H1 (cell line): ENCODE results near the gene FOXP2. TPM values are rescaled to one million over a fixed set of nuclear protein-coding genes. Genes with fewer than 3 reads are reported as not detected.

Source experiments
- CTCF ChIA-PET: fragments of 300-600 bp; sonication (Branson Sonifier 250); formaldehyde crosslinking; loops from one replicate; lab custom pipeline; 2021; ENCODE audit not compliant: partially characterized antibody; lab: Charles Lee
- POLR2A ChIA-PET: fragments of 300-600 bp; sonication (Branson Sonifier 250); formaldehyde crosslinking; loops from one replicate; lab custom pipeline; 2021; ENCODE audit warnings: inconsistent platforms; ENCODE audit not compliant: partially characterized antibody; lab: Charles Lee
- DNase-seq, 2 experiments: peaks; one replicate each; pipeline versions ENCODE4 v3.0.0 to v3.0.0-alpha.2; 2010 to 2022; ENCODE audit warnings: low spot score in 2 of 2, low read depth in 1 of 2, mixed read lengths in 1 of 2
- FAIRE-seq: peaks from 2 replicates; lab custom pipeline; 2011; peaks lifted over from hg19 to GRCh38; lab: Jason Lieb, UNC
- H2AFZ ChIP-seq: 2 replicates; pipeline ENCODE4 v1.8.1; 2012; ENCODE audit warnings: low read length, inconsistent platforms
- H2AK5ac ChIP-seq: 2 replicates; pipeline ENCODE4 v1.6.1; 2013; ENCODE audit warnings: low read depth, low read length
- H2BK120ac ChIP-seq: replicated peaks from 2 replicates; pipeline ENCODE3; 2013; ENCODE audit warnings: low read depth, low read length, inconsistent platforms
- H2BK12ac ChIP-seq: 2 replicates; pipeline ENCODE4 v1.6.1; 2013; ENCODE audit warnings: low read depth, low read length
- H2BK15ac ChIP-seq: 2 replicates; pipeline ENCODE4 v1.6.1; 2013; ENCODE audit warnings: low read length
- H2BK20ac ChIP-seq: 2 replicates; pipeline ENCODE4 v1.6.1; 2013; ENCODE audit warnings: low read length
- H2BK5ac ChIP-seq: 2 replicates; pipeline ENCODE4 v1.6.1; 2013; ENCODE audit warnings: low read depth, low read length
- H3K14ac ChIP-seq: 2 replicates; pipeline ENCODE4 v1.6.1; 2013; ENCODE audit warnings: inconsistent platforms; ENCODE audit not compliant: insufficient read length
- H3K18ac ChIP-seq: 2 replicates; pipeline ENCODE4 v1.6.1; 2013; ENCODE audit warnings: low read length; ENCODE audit errors: extremely low read depth
- H3K23ac ChIP-seq: 2 replicates; pipeline ENCODE4 v1.6.1; 2013; ENCODE audit warnings: inconsistent platforms; ENCODE audit not compliant: insufficient read length
- H3K23me2 ChIP-seq: 2 replicates; pipeline ENCODE4 v1.6.1; 2013; ENCODE audit warnings: low read depth, low read length
- H3K27ac ChIP-seq: 2 replicates; pipeline ENCODE4 v1.6.1; 2011; ENCODE audit warnings: low read depth, low read length, inconsistent platforms
- H3K27me3 ChIP-seq, 4 experiments: replicated peaks in 1 of 4; 1 replicate in 1 of 4; 2 replicates in 3 of 4; pipeline versions ENCODE4 v1.6.1 to v1.8.1; 2011 to 2013; ENCODE audit warnings: low read length in 3 of 4, mild to moderate bottlenecking in 3 of 4, inconsistent platforms in 2 of 4, mixed read lengths in 2 of 4, moderate library complexity in 1 of 4; ENCODE audit not compliant: control insufficient read depth in 3 of 4, insufficient read depth in 3 of 4; ENCODE audit errors: extremely low read depth in 1 of 4
- H3K36me3 ChIP-seq, 4 experiments: 2 replicates each; pipeline versions ENCODE4 v1.6.1 to v1.8.1; 2011 to 2013; ENCODE audit warnings: mild to moderate bottlenecking in 4 of 4, low read length in 3 of 4, moderate library complexity in 2 of 4, control low read depth in 1 of 4, inconsistent platforms in 1 of 4; ENCODE audit not compliant: insufficient read depth in 4 of 4, control insufficient read depth in 2 of 4
- H3K4ac ChIP-seq: replicated peaks from 2 replicates; pipeline ENCODE3; 2013; ENCODE audit warnings: low read length, low read depth, mixed read lengths, inconsistent platforms; ENCODE audit not compliant: insufficient read length
- H3K4me1 ChIP-seq, 4 experiments: replicated peaks in 1 of 4; 1 replicate in 1 of 4; 2 replicates in 3 of 4; pipeline versions ENCODE4 v1.6.1 to v1.8.1; 2011 to 2013; ENCODE audit warnings: low read length in 3 of 4, inconsistent platforms in 2 of 4, mixed read lengths in 1 of 4; ENCODE audit not compliant: insufficient read depth in 4 of 4, control insufficient read depth in 3 of 4
- H3K4me2 ChIP-seq, 2 experiments: 2 replicates each; pipeline versions ENCODE4 v1.6.1 to v1.8.1; 2011 to 2013; ENCODE audit warnings: low read depth in 2 of 2, low read length in 2 of 2, control low read depth in 1 of 2, inconsistent platforms in 1 of 2, mild to moderate bottlenecking in 1 of 2; ENCODE audit not compliant: insufficient read depth in 1 of 2
- H3K4me3 ChIP-seq, 4 experiments: fragments of 200-600, 300-600 bp in 1 of 4; sonication (generic), shearing (Covaris generic), sonication (Bioruptor Twin) in 1 of 4; 2 replicates each; pipeline versions ENCODE4 v1.5.1 to v1.8.1; 2011 to 2016; ENCODE audit warnings: low read length in 4 of 4, low read depth in 3 of 4, control low read depth in 2 of 4, inconsistent platforms in 2 of 4, mild to moderate bottlenecking in 2 of 4, mixed read lengths in 1 of 4, moderate library complexity in 1 of 4; ENCODE audit not compliant: insufficient read depth in 2 of 4; ENCODE audit errors: extremely low read depth in 1 of 4
- H3K56ac ChIP-seq: replicated peaks from 2 replicates; pipeline ENCODE3; 2013; ENCODE audit warnings: low read depth, mild to moderate bottlenecking, mixed read lengths, low read length, inconsistent platforms; ENCODE audit not compliant: insufficient read length
- H3K79me1 ChIP-seq: 2 replicates; pipeline ENCODE4 v1.6.1; 2013; ENCODE audit warnings: low read depth, low read length, control low read depth
- H3K79me2 ChIP-seq, 2 experiments: 2 replicates each; pipeline versions ENCODE4 v1.6.1 to v1.8.1; 2012 to 2013; ENCODE audit warnings: low read length in 2 of 2, mild to moderate bottlenecking in 2 of 2, inconsistent platforms in 1 of 2; ENCODE audit not compliant: insufficient read depth in 2 of 2, control insufficient read depth in 1 of 2
- H3K9ac ChIP-seq, 4 experiments: replicated peaks in 1 of 4; 1 replicate in 1 of 4; 2 replicates in 3 of 4; pipeline versions ENCODE4 v1.6.1 to v1.8.1; 2011 to 2013; ENCODE audit warnings: low read depth in 3 of 4, low read length in 3 of 4, control low read depth in 2 of 4, mild to moderate bottlenecking in 2 of 4, moderate library complexity in 2 of 4, inconsistent platforms in 1 of 4; ENCODE audit errors: extremely low read depth in 1 of 4
- H3K9me3 ChIP-seq, 2 experiments: 2 replicates each; pipeline versions ENCODE4 v1.6.1 to v1.8.1; 2012 to 2013; ENCODE audit warnings: mild to moderate bottlenecking in 2 of 2, moderate library complexity in 2 of 2, control low read depth in 1 of 2, inconsistent platforms in 1 of 2, low read depth in 1 of 2, low read length in 1 of 2, mixed read lengths in 1 of 2; ENCODE audit not compliant: insufficient read depth in 2 of 2
- H4K20me1 ChIP-seq, 2 experiments: replicated peaks in 1 of 2; 2 replicates each; pipeline versions ENCODE3 to v1.8.1; 2011 to 2013; ENCODE audit warnings: inconsistent platforms in 2 of 2, low read length in 2 of 2, mild to moderate bottlenecking in 1 of 2; ENCODE audit not compliant: insufficient read depth in 2 of 2, control insufficient read depth in 1 of 2
- H4K5ac ChIP-seq: 2 replicates; pipeline ENCODE4 v1.6.1; 2013; ENCODE audit warnings: low read length, low read depth, mixed read lengths, inconsistent platforms; ENCODE audit not compliant: insufficient read length
- H4K8ac ChIP-seq: 2 replicates; pipeline ENCODE4 v1.8.0; 2013; ENCODE audit warnings: mild to moderate bottlenecking, moderate library complexity, low read length, inconsistent platforms; ENCODE audit not compliant: insufficient read depth; ENCODE audit errors: extremely low read depth
- H4K91ac ChIP-seq: replicated peaks from 2 replicates; pipeline ENCODE3; 2013; ENCODE audit warnings: low read length, mixed read lengths, inconsistent platforms; ENCODE audit not compliant: insufficient read length
- RAD21 ChIP-seq, 2 experiments: IDR thresholded peaks in 1 of 2; conservative IDR thresholded peaks in 1 of 2; 2 replicates each; pipeline ENCODE4 v1.6.1; 2011; ENCODE audit warnings: low read depth in 2 of 2, low read length in 2 of 2, improper control_type of control experiment in 1 of 2, inconsistent platforms in 1 of 2, mild to moderate bottlenecking in 1 of 2, moderate library complexity in 1 of 2
- ZNF274 ChIP-seq: IDR thresholded peaks from 2 replicates; pipeline ENCODE4 v1.7.0; 2012; ENCODE audit warnings: low read length, borderline replicate concordance; ENCODE audit errors: extremely low read depth
- WGBS, 2 experiments: shearing (Covaris generic) in 1 of 2; methylation state at CpG; one replicate each; pipeline versions ENCODE4 v1.1.6 to v1.1.7; 2013 to 2015; ENCODE audit warnings: low lambda C conversion rate in 2 of 2, mixed read lengths in 2 of 2, inconsistent platforms in 1 of 2, low coverage in 1 of 2, missing lambda C conversion rate in 1 of 2; ENCODE audit not compliant: insufficient replicate concordance in 2 of 2, insufficient coverage in 1 of 2, insufficient read length in 1 of 2; ENCODE audit errors: extremely low coverage in 1 of 2, missing lambda C conversion rate in 1 of 2; 5-methylcytosine and 5-hydroxymethylcytosine counted together
- polyA plus RNA-seq, 7 experiments: library from polyadenylated mRNA; depleted of rRNA in 3 of 7; stranded (reverse) in 5 of 7; unstranded in 2 of 7; fragments of >200 nt in 5 of 7; fragments of 200-250 nt in 2 of 7; gene quantifications; 1 replicate in 5 of 7; 2 replicates in 1 of 7; 4 replicates in 1 of 7; pipeline versions ENCODE4 v1.2.1 to v1.2.3, GENCODE V29; 2011 to 2013; ENCODE audit warnings: missing spikeins in 2 of 7, mixed read lengths in 2 of 7
- total RNA-seq: library from RNA; stranded (reverse); fragmentation: NEBNext Ultra II Directional; extraction: Animal tissue kit (Norgen Biotek cat#: 25700); gene quantifications from 2 replicates; pipeline ENCODE4 v1.2.1, GENCODE V29; 2021
- TF ChIP-seq, protein P1 (sequence below): IDR thresholded peaks from 2 replicates; pipeline ENCODE4 v1.6.1; 2011; ENCODE audit warnings: low read length, improper control_type of control experiment

FOXP2 gene
- total and polyA plus RNA-seq, 2 of the 8 experiments (the other 6 are each of a cell fraction or from before 2014, with no cell fraction given): 0.09 to 0.43 TPM

DNA sequence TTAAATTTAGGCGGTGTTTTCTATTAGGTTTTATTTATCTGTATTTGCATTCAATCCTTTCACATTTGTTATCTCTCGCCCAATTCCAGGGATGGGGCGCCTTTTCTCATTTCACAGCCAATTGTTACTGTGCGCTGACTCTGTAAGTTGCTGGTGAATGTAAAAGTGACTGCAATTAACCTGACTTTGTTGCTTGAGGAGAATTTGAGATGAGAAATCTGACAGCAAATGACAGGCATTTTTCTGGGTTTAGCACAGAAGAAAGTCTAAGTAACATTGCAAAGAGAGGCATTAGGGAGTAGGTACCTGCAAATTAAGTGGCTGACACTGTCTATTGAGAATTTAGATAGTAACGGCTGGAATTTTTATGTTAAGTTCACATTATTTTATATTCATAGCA, 16.6 kb downstream of the FOXP2 start:
- Histone ChIP-seq H2BK120ac (no peak overlapping the region), H3K27me3 (no peaks in the 10 kb centered on the region), H3K27ac (no peak overlapping the region), H2BK5ac (no peak overlapping the region), H4K91ac (no peak overlapping the region), H3K56ac (no peak overlapping the region), H3K4me2 (no peak overlapping the region), H3K9me3 (no peaks in the 10 kb centered on the region), H3K36me3 (no peaks in the 10 kb centered on the region), H3K79me2 (no peaks in the 10 kb centered on the region), H3K18ac (no peak overlapping the region), H3K9ac (no peak overlapping the region), H3K23me2 (no peaks in the 10 kb centered on the region), H4K20me1 (no peaks in the 10 kb centered on the region), H2BK20ac (no peak overlapping the region), H4K8ac (no peak overlapping the region), H3K4ac (no peak overlapping the region), H2AK5ac (no peak overlapping the region), H3K4me3 (no peak overlapping the region), H2BK12ac (no peak overlapping the region), H3K14ac (no peak overlapping the region), H3K23ac (no peak overlapping the region), H2BK15ac (no peak overlapping the region), H4K5ac (no peak overlapping the region), H2AFZ (no peak overlapping the region), H3K79me1 (no peaks in the 10 kb centered on the region), H3K4me1 (no peaks in the 10 kb centered on the region)
- WGBS, 2 experiments: 98% methylated on average over 5 of the region's 5 CpGs; no CpG with 5 or more reads in 1 of the 2 experiments
- ChIA-PET CTCF (no interaction called here), POLR2A (no interaction called here)
- DNase-seq (no peak), FAIRE-seq (no peak)
- TF ChIP-seq ZNF274 (no peak), RAD21 (IDR thresholded peaks at IDR 0.05 in 1 of 2, conservative IDR thresholded peaks at IDR 0.05 in 1 of 2; ENCODE audit: low read depth in 2 of 2, low read length in 2 of 2) (no peak)
- TF ChIP-seq, protein P1, sequence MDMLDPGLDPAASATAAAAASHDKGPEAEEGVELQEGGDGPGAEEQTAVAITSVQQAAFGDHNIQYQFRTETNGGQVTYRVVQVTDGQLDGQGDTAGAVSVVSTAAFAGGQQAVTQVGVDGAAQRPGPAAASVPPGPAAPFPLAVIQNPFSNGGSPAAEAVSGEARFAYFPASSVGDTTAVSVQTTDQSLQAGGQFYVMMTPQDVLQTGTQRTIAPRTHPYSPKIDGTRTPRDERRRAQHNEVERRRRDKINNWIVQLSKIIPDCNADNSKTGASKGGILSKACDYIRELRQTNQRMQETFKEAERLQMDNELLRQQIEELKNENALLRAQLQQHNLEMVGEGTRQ: no peak
